Measurements from ENCODE around the gene DIRAS1.
"Not testable (repeated sequence)": the region's sequence is repeated elsewhere in the genome, so short reads cannot be mapped to it uniquely, and the experiment has no call there.

Gene DIRAS1

GRCh38 chr19:2676823-2677222, 44.3 kb downstream of the DIRAS1 start:
- DNase-seq (ENCODE audit: low read depth), result no peak

DNA sequence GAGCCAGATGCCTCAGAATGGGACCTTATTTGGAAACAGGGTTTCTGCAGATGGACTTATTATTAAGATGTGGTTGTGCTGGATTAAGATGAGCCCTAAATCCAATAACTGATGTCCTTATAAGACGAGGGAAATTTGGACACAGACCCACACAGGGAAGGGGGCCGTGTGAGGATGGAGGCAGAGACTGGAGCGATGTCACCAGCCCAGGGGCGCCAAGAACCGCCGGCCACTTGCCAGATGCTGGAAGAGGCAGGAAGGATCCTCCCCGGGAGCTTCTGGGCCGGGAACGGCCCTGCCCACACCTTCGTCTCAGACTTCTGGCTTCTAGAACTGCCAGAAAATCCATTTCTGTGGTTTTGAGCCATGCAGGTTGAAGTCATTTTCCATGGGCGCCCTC, 45.3 kb downstream of the DIRAS1 start:
- no peak for DNase-seq (ENCODE audit: low read depth)

DNA sequence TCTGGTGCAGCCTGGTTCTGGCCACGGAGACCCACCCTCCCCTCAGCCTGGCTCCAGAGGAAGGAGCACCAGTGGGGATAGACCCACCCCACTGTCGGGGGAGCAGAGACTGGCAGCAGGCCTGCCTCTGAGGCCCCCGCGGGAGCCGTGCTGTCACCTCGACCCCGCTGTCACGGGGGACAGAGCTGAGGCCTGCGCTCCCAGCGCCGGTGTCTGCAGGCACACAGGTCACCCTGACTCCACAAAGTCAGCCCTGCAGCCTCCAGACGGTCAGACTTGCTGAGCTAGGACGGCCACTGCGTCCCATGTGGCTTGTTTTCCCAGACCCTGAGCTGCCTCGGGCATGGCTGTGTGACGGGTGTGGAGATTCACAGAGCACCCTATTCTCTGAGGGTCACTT, 51.0 kb downstream of the DIRAS1 start:
- DNase-seq (ENCODE audit: low read depth), result no peak

DNA sequence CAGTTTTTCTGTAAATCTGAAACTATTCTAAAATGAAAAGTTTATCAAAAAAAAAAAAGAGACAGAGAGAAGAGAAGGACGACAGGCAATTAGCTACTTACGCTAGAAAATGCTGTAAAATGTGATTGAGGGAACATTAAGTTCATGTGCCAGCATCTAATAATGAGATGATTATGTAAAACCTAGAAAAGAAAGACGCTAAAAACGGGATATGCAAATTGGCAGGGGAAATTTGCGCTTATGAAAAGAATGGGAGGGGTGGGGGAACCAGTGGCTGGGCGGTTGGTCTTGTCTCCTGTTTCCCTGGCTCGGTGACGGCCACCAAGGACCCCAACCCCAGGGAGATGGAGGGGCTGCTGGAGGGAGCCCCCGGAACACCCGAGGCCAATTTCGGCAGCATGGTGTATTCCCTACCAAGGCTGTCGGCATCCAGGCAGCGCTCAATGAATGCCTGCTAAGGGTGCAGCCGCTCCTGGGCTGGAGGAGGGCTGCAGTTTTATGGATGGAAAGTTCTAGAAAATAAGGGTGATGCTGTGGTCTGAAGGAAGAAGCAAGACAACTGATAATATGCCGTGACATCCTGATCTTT, 52.9 kb downstream of the DIRAS1 start:
- DNase-seq (ENCODE audit: low read depth), result no peak

DNA sequence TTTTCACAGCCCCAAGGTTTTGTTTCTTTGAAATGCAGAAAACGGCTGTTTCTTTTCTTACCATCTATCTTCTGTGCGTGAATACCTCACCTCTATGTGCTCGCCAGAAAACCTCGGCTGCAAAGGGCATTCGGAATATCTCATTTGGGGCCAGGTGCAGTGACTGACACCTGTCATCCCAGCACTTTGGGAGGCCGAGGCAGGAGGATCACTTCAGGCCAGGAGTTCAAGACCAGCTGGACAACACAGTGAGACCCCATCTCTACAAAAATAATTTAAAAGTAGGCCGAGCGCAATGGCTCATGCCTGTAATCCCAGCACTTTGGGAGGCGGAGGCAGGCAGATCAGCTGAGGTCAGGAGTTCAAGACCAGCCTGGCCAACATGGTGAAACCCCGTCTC, 53.8 kb downstream of the DIRAS1 start:
- not testable (repeated sequence) for DNase-seq (ENCODE audit: low read depth)

DNA sequence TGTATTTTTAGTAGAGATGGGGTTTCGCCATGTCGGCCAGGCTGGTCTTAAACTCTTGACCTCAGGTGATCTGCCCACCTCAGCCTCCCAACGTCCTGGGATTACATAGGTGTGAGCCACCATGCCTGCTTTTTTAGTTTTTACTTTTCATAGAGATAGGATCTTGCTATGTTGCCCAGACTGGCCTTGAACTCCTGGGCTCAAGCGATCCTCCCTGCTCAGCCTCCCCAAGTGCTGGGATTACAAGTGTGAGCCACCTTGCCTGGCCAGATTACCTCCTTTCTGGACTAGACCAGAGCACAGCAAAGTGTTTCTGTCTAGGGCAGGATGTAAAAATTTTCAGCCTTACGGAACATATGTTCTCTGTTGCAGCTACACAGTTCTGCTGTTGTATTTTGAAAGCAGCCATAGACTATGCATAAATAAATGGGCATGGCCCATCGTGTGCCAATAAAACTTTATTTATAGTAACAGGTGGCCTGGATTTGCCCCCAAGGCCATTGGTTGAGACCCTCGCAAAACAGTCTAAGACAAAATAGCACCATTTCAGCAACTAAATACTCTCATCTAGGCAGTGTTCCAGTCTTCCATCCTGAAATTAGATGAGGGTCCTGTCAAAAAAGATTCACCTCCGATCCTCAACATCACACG, 54.7 kb downstream of the DIRAS1 start:
- no peak for DNase-seq (ENCODE audit: low read depth)

DNA sequence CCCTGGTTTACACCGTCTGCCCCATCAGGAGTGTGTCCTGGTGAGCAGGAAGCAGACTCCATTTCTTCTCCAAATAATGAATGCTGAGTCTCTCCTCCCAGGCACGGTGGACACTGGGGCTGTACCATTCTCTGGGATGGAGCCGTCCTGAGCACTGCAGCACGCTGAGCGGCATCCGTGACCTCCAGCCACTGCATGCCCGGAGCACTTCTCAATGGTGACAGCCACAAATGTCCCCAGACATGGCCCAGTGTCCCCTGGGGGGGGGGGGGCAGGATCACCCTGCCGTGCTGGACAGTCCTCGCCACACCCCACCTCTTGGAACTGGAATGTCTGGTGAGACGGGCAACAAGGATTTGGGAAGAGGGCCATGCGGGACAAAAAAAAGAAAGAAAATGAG, 56.1 kb downstream of the DIRAS1 start:
- DNase-seq (ENCODE audit: low read depth), result no peak

Measured in HS-5 (cell line).